GM10248 (cell line): ENCODE results near the gene NR5A2.

Source experiments
- CTCF ChIA-PET: fragments of 300-600 bp; sonication (Branson Sonifier 250); formaldehyde crosslinking; extraction: SDS; loops from one replicate; lab custom pipeline; 2021; ENCODE audit warnings: antibody characterized with exemption; lab: Yijun Ruan, JAX
- POLR2A ChIA-PET: fragments of 350-650 bp; sonication (Branson Sonifier 250); formaldehyde crosslinking; extraction: SDS; loops from one replicate; lab custom pipeline; 2020; ENCODE audit warnings: antibody characterized with exemption; lab: Yijun Ruan, JAX
- DNase-seq: peaks from one replicate; pipeline ENCODE4 v3.0.0; 2012; ENCODE audit errors: extremely low spot score
- TF ChIP-seq, protein P1 (sequence below): IDR thresholded peaks from 2 replicates; pipeline ENCODE4 v1.5.1; 2012; ENCODE audit warnings: mild to moderate bottlenecking, low read depth; ENCODE audit errors: extremely low read depth, missing control alignments, control extremely low read depth

The NR5A2 gene

GRCh38 chr1:200073286-200073637, 45.8 kb downstream of the NR5A2 start:
- CTCF ChIA-PET = no interaction called here
- no peak for DNase-seq
- POLR2A ChIA-PET = no interaction called here
- TF ChIP-seq, protein P1, sequence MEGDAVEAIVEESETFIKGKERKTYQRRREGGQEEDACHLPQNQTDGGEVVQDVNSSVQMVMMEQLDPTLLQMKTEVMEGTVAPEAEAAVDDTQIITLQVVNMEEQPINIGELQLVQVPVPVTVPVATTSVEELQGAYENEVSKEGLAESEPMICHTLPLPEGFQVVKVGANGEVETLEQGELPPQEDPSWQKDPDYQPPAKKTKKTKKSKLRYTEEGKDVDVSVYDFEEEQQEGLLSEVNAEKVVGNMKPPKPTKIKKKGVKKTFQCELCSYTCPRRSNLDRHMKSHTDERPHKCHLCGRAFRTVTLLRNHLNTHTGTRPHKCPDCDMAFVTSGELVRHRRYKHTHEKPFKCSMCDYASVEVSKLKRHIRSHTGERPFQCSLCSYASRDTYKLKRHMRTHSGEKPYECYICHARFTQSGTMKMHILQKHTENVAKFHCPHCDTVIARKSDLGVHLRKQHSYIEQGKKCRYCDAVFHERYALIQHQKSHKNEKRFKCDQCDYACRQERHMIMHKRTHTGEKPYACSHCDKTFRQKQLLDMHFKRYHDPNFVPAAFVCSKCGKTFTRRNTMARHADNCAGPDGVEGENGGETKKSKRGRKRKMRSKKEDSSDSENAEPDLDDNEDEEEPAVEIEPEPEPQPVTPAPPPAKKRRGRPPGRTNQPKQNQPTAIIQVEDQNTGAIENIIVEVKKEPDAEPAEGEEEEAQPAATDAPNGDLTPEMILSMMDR = no peak

- CTCF ChIA-PET = no interaction called here
- POLR2A ChIA-PET = no interaction called here
- no peak for DNase-seq
- TF ChIP-seq, protein P1 = no peak
Observed at GRCh38 chr1:200075522-200075921, 48.0 kb downstream of the NR5A2 start.

GRCh38 chr1:200075938-200076546, 48.5 kb downstream of the NR5A2 start:
- DNase-seq = no peak
- POLR2A ChIA-PET = no interaction called here
- TF ChIP-seq, protein P1 = no peak
- CTCF ChIA-PET = no interaction called here

GRCh38 chr1:200079232-200079940, 51.9 kb downstream of the NR5A2 start:
- ChIA-PET CTCF (no interaction called here), POLR2A (no interaction called here)
- TF ChIP-seq, protein P1 = no peak
- DNase-seq = no peak

- ChIA-PET CTCF (interaction anchor here (1.2 kb wide), 1 partner anchor 10 kb away, joined by 3 read pairs; no protein-coding TSS in a partner anchor), POLR2A (no interaction called here)
- DNase-seq = no peak
- TF ChIP-seq, protein P1 = no peak
Observed at GRCh38 chr1:200081151-200081968, 53.9 kb downstream of the NR5A2 start.

- CTCF ChIA-PET = no interaction called here
- POLR2A ChIA-PET = no interaction called here
- TF ChIP-seq, protein P1 = no peak
- DNase-seq = no peak
Observed at GRCh38 chr1:200081969-200082245, 54.4 kb downstream of the NR5A2 start.
